HG02642 (cell line): ENCODE results near the gene INTS11.
A peak's percentile ranks its signal among the peaks of the same experiment; 100 is the strongest.

Experiments
- ATAC-seq: cut with Tn5 transposase; IDR thresholded peaks from one replicate; pipeline ENCODE4 v1.9.1; 2021; ENCODE audit warnings: mild to moderate bottlenecking; ENCODE audit not compliant: unreplicated experiment, poor library complexity

INTS11 gene

GRCh38 chr1:1273512-1274298 lies 50.8 kb downstream of the INTS11 start, which contains the start of gene UBE2J2:
Gene UBE2J2, minus strand, starts transcription at chr1:1273854. Its CDS starts 5,862 bp downstream, at chr1:1267992.
- peak; percentile 84 for ATAC-seq

- peak; percentile 4 for ATAC-seq
These were observed 51.3 kb downstream of the INTS11 start for GRCh38 chr1:1273209-1273511.

- ATAC-seq: peak; percentile 1
These were observed 51.9 kb downstream of the INTS11 start for GRCh38 chr1:1272341-1273208.

GRCh38 chr1:1270813-1271212 lies 53.6 kb downstream of the INTS11 start:
- ATAC-seq: no peak

GRCh38 chr1:1268284-1268682 lies 56.2 kb downstream of the INTS11 start:
- no peak for ATAC-seq

GRCh38 chr1:1267488-1268283 lies 56.8 kb downstream of the INTS11 start:
- no peak for ATAC-seq

GRCh38 chr1:1264868-1265272 lies 59.6 kb downstream of the INTS11 start:
- no peak for ATAC-seq

GRCh38 chr1:1264026-1264425 lies 60.4 kb downstream of the INTS11 start:
- no peak for ATAC-seq

- ATAC-seq: no peak
These were observed 61.7 kb downstream of the INTS11 start for GRCh38 chr1:1262758-1263157.

GRCh38 chr1:1262071-1262470 lies 62.4 kb downstream of the INTS11 start:
- no peak for ATAC-seq
